Liver (tissue), 9 donors: ENCODE results near the gene VPS39. TPM values are rescaled to one million over a fixed set of nuclear protein-coding genes. Genes with fewer than 3 reads are reported as not detected.

Experiments
- DNase-seq: peaks from one replicate; pipeline ENCODE4 v3.0.0-alpha.2; 2017; ENCODE audit warnings: low spot score
- H3K27ac ChIP-seq, 2 donors: one replicate each; pipeline ENCODE4 v1.7.0; 2013; ENCODE audit warnings: inconsistent platforms in 2 of 2, low read length in 2 of 2, control low read depth in 1 of 2, low read depth in 1 of 2, mild to moderate bottlenecking in 1 of 2
- H3K27me3 ChIP-seq, 4 donors: one replicate each; pipeline versions ENCODE4 v1.6.1 to v1.7.0; 2013; ENCODE audit warnings: low read length in 3 of 4, inconsistent platforms in 1 of 4, mild to moderate bottlenecking in 1 of 4, moderate library complexity in 1 of 4; ENCODE audit not compliant: control insufficient read depth in 4 of 4, insufficient read depth in 4 of 4
- H3K36me3 ChIP-seq, 4 donors: one replicate each; pipeline versions ENCODE4 v1.6.1 to v1.7.0; 2013; ENCODE audit warnings: low read length in 3 of 4, mild to moderate bottlenecking in 3 of 4, low read depth in 1 of 4, moderate library complexity in 1 of 4; ENCODE audit not compliant: control insufficient read depth in 4 of 4, insufficient read depth in 3 of 4
- H3K4me1 ChIP-seq, 4 donors: one replicate each; pipeline versions ENCODE4 v1.6.1 to v1.7.0; 2013; ENCODE audit warnings: low read length in 3 of 4, mild to moderate bottlenecking in 3 of 4, moderate library complexity in 1 of 4; ENCODE audit not compliant: control insufficient read depth in 4 of 4, insufficient read depth in 4 of 4
- H3K4me3 ChIP-seq, 3 donors: one replicate each; pipeline versions ENCODE4 v1.6.1 to v1.7.0; 2013; ENCODE audit warnings: low read length in 3 of 3, control low read depth in 1 of 3, low read depth in 1 of 3, mild to moderate bottlenecking in 1 of 3
- H3K9ac ChIP-seq, 2 donors: one replicate each; pipeline ENCODE4 v1.7.0; 2013; ENCODE audit warnings: low read length in 2 of 2, mild to moderate bottlenecking in 2 of 2, moderate library complexity in 2 of 2, control low read depth in 1 of 2, low read depth in 1 of 2
- H3K9me3 ChIP-seq, 4 donors: one replicate each; pipeline versions ENCODE4 v1.6.1 to v1.7.0; 2013; ENCODE audit warnings: low read length in 3 of 4; ENCODE audit not compliant: control insufficient read depth in 4 of 4
- EGR1 ChIP-seq, 2 donors: IDR thresholded peaks; 2 replicates each; pipeline ENCODE4 v1.6.1; 2016 to 2018; ENCODE audit warnings: antibody characterized with exemption in 2 of 2, low read depth in 2 of 2
- FOXA1 ChIP-seq: IDR thresholded peaks from 2 replicates; pipeline ENCODE4 v1.6.1; 2016; ENCODE audit warnings: antibody characterized with exemption
- FOXA2 ChIP-seq: IDR thresholded peaks from 2 replicates; pipeline ENCODE4 v1.6.1; 2016; ENCODE audit warnings: antibody characterized with exemption
- GABPA ChIP-seq, 2 donors: IDR thresholded peaks in 1 of 2; conservative IDR thresholded peaks in 1 of 2; 2 replicates each; pipeline ENCODE4 v1.6.1; 2016; ENCODE audit warnings: antibody characterized with exemption in 2 of 2, mild to moderate bottlenecking in 1 of 2, moderate library complexity in 1 of 2
- HNF4A ChIP-seq, 2 donors: conservative IDR thresholded peaks; 2 replicates each; pipeline ENCODE4 v1.6.1; 2016; ENCODE audit warnings: antibody characterized with exemption in 2 of 2, mild to moderate bottlenecking in 2 of 2
- HNF4G ChIP-seq: IDR thresholded peaks from 2 replicates; pipeline ENCODE4 v1.6.1; 2016; ENCODE audit warnings: antibody characterized with exemption
- JUND ChIP-seq, 2 donors: IDR thresholded peaks; 2 replicates each; pipeline ENCODE4 v1.6.1; 2016; ENCODE audit warnings: antibody characterized with exemption in 2 of 2
- NR2F2 ChIP-seq: IDR thresholded peaks from 2 replicates; pipeline ENCODE4 v1.6.1; 2016; ENCODE audit warnings: antibody characterized with exemption
- RXRA ChIP-seq, 2 donors: IDR thresholded peaks; 2 replicates each; pipeline ENCODE4 v1.6.1; 2017 to 2018; ENCODE audit warnings: antibody characterized with exemption in 2 of 2, mild to moderate bottlenecking in 1 of 2
- SP1 ChIP-seq: IDR thresholded peaks from 2 replicates; pipeline ENCODE4 v1.6.1; 2018; ENCODE audit warnings: antibody characterized with exemption, mild to moderate bottlenecking
- TAF1 ChIP-seq: conservative IDR thresholded peaks from 2 replicates; pipeline ENCODE4 v1.6.1; 2016; ENCODE audit warnings: antibody characterized with exemption, mild to moderate bottlenecking
- YY1 ChIP-seq: IDR thresholded peaks from 2 replicates; pipeline ENCODE4 v1.6.1; 2016; ENCODE audit warnings: antibody characterized with exemption, mild to moderate bottlenecking
- WGBS: extraction: QIAGEN DNeasy Blood & Tissue Kit; methylation state at CpG from one replicate; pipeline ENCODE4 v1.1.7; 2013; 5-methylcytosine and 5-hydroxymethylcytosine counted together
- polyA plus RNA-seq, 2 donors: library from polyadenylated mRNA; stranded (reverse) in 1 of 2; unstranded in 1 of 2; fragments of 200-250 nt in 1 of 2; fragments of >200 nt in 1 of 2; fragmentation: Nextera tagmentation in 1 of 2; extraction: Ambion mirVana in 1 of 2; gene quantifications; one replicate each; pipeline versions ENCODE4 v1.2.1 to v1.2.3, GENCODE V29; 2013 to 2015
- total RNA-seq, 2 donors: library from RNA; depleted of rRNA; stranded (reverse); fragments of >200 nt; gene quantifications; one replicate each; pipeline ENCODE4 v1.2.3, GENCODE V29; 2014
- TF ChIP-seq, protein P1 (sequence below): IDR thresholded peaks from 2 replicates; pipeline ENCODE4 v1.6.1; 2016; ENCODE audit warnings: antibody characterized with exemption
- TF ChIP-seq, protein P2 (sequence below): IDR thresholded peaks from 2 replicates; pipeline ENCODE4 v1.6.1; 2016; ENCODE audit warnings: antibody characterized with exemption, mild to moderate bottlenecking
- TF ChIP-seq, protein P3 (sequence below): fragments of 150-350 bp; IDR thresholded peaks from 2 replicates; pipeline ENCODE4 v1.5.1; 2017; ENCODE audit warnings: improper control_type of control experiment, low read depth, low read length; ENCODE audit not compliant: missing input control
- TF ChIP-seq, protein P4 (sequence below): IDR thresholded peaks from 2 replicates; pipeline ENCODE4 v1.6.1; 2016; ENCODE audit warnings: antibody characterized with exemption
- donor health status: healthy.
- donor health status: healthy.
- donor health status: healthy.
- donor health status: healthy.
- donor health status: healthy.

Gene VPS39
- total and polyA plus RNA-seq, 4 donors = 11.1 to 41.2 (median 16.8) TPM

DNA sequence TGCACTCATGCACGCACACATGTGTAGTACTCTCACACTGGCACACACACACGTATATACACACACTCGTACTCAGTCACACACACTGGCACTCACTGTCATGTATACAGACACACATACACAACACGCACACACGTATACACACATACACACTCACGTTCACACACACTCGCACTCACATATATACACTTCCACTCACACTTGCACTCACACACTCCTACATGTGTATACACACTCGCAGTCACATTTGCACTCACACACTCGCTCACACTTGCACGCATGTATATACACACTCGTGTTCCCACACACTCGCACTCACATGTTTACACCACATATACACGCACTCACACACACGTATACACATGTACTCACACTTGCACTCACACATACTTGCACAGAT is 53.1 kb downstream of the VPS39 start:
- no peak overlapping the region for H3K27ac ChIP-seq
- H3K4me1 ChIP-seq = no peaks in the 10 kb centered on the region
- TF ChIP-seq JUND (IDR thresholded peaks at IDR 0.05) (no peak), YY1 (no peak), TAF1 (no peak), SP1 (no peak), NR2F2 (no peak), FOXA1 (no peak), RXRA (IDR thresholded peaks at IDR 0.05) (no peak), HNF4A (conservative IDR thresholded peaks at IDR 0.05) (no peak), HNF4G (no peak), EGR1 (IDR thresholded peaks at IDR 0.05; ENCODE audit: low read depth in 2 of 2) (no peak)
- TF ChIP-seq, protein P1, sequence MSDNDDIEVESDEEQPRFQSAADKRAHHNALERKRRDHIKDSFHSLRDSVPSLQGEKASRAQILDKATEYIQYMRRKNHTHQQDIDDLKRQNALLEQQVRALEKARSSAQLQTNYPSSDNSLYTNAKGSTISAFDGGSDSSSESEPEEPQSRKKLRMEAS = no peak
- TF ChIP-seq, protein P2, sequence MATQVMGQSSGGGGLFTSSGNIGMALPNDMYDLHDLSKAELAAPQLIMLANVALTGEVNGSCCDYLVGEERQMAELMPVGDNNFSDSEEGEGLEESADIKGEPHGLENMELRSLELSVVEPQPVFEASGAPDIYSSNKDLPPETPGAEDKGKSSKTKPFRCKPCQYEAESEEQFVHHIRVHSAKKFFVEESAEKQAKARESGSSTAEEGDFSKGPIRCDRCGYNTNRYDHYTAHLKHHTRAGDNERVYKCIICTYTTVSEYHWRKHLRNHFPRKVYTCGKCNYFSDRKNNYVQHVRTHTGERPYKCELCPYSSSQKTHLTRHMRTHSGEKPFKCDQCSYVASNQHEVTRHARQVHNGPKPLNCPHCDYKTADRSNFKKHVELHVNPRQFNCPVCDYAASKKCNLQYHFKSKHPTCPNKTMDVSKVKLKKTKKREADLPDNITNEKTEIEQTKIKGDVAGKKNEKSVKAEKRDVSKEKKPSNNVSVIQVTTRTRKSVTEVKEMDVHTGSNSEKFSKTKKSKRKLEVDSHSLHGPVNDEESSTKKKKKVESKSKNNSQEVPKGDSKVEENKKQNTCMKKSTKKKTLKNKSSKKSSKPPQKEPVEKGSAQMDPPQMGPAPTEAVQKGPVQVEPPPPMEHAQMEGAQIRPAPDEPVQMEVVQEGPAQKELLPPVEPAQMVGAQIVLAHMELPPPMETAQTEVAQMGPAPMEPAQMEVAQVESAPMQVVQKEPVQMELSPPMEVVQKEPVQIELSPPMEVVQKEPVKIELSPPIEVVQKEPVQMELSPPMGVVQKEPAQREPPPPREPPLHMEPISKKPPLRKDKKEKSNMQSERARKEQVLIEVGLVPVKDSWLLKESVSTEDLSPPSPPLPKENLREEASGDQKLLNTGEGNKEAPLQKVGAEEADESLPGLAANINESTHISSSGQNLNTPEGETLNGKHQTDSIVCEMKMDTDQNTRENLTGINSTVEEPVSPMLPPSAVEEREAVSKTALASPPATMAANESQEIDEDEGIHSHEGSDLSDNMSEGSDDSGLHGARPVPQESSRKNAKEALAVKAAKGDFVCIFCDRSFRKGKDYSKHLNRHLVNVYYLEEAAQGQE = no peak
- TF ChIP-seq, protein P3, sequence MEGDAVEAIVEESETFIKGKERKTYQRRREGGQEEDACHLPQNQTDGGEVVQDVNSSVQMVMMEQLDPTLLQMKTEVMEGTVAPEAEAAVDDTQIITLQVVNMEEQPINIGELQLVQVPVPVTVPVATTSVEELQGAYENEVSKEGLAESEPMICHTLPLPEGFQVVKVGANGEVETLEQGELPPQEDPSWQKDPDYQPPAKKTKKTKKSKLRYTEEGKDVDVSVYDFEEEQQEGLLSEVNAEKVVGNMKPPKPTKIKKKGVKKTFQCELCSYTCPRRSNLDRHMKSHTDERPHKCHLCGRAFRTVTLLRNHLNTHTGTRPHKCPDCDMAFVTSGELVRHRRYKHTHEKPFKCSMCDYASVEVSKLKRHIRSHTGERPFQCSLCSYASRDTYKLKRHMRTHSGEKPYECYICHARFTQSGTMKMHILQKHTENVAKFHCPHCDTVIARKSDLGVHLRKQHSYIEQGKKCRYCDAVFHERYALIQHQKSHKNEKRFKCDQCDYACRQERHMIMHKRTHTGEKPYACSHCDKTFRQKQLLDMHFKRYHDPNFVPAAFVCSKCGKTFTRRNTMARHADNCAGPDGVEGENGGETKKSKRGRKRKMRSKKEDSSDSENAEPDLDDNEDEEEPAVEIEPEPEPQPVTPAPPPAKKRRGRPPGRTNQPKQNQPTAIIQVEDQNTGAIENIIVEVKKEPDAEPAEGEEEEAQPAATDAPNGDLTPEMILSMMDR = no peak
- 96% methylated on average over 14 of the region's 14 CpGs for WGBS
- peaks cover 3 to 14% (median 5%) of the 10 kb centered on the region in 4 donors for H3K36me3 ChIP-seq
- no peaks in the 10 kb centered on the region for H3K27me3 ChIP-seq
- DNase-seq = no peak
- no peak overlapping the region for H3K9ac ChIP-seq
- no peak overlapping the region for H3K4me3 ChIP-seq
- H3K9me3 ChIP-seq = no peaks in the 10 kb centered on the region

DNA sequence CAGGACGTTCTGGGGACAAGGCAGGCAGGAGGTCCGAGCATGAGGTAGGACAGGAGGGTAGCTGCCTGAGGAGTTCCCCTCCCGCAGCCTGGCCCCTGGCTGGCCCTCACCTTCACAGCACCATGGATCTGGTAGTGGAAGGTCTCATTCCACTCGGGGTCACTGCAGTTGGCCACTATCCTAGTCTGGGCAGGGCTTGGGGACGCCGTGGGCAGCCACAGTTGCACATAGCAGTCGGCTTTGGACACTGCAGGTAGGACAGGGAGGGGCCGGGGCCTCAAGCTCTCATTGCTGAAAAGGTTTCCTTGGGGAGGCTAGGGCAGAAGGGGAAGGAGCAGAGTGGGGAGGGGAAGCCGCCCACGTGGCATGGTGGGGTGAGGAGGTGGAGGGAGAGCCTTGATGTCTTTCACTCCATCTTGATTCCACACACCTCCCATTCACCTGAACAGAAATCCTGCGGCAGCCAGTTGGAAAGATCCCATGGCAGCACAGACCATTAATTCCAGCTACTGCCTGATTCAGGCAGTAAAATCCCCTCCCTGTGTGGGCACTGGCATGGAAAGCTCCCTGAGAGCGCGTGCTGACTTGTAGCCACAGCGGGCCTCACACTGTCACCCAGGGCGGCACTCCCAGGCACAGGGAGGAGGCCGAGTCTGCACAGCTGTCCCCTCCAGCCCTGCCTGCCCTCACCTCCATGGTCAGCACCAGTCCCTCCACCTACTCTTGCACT is 53.7 kb downstream of the VPS39 start:
- H3K27ac ChIP-seq = no peak overlapping the region
- H3K9me3 ChIP-seq = no peaks in the 10 kb centered on the region
- H3K27me3 ChIP-seq = no peaks in the 10 kb centered on the region
- H3K4me3 ChIP-seq = no peak overlapping the region
- H3K4me1 ChIP-seq = no peaks in the 10 kb centered on the region
- 90% methylated on average over 16 of the region's 16 CpGs for WGBS
- DNase-seq = no peak
- no peak overlapping the region for H3K9ac ChIP-seq
- TF ChIP-seq FOXA2 = no peak
- TF ChIP-seq JUND (IDR thresholded peaks at IDR 0.05) = no peak
- no peak for TF ChIP-seq HNF4G
- no peak for TF ChIP-seq NR2F2
- TF ChIP-seq, protein P3 = no peak
- TF ChIP-seq, protein P4, sequence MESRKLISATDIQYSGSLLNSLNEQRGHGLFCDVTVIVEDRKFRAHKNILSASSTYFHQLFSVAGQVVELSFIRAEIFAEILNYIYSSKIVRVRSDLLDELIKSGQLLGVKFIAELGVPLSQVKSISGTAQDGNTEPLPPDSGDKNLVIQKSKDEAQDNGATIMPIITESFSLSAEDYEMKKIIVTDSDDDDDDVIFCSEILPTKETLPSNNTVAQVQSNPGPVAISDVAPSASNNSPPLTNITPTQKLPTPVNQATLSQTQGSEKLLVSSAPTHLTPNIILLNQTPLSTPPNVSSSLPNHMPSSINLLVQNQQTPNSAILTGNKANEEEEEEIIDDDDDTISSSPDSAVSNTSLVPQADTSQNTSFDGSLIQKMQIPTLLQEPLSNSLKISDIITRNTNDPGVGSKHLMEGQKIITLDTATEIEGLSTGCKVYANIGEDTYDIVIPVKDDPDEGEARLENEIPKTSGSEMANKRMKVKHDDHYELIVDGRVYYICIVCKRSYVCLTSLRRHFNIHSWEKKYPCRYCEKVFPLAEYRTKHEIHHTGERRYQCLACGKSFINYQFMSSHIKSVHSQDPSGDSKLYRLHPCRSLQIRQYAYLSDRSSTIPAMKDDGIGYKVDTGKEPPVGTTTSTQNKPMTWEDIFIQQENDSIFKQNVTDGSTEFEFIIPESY = no peak
- TF ChIP-seq SP1 = no peak
- no peak for TF ChIP-seq HNF4A (conservative IDR thresholded peaks at IDR 0.05)
- TF ChIP-seq GABPA (IDR thresholded peaks at IDR 0.05 in 1 of 2, conservative IDR thresholded peaks at IDR 0.05 in 1 of 2) = no peak
- TF ChIP-seq, protein P2 = no peak
- H3K36me3 ChIP-seq = peaks cover 0 to 8% (median 2%) of the 10 kb centered on the region in 4 donors
